ENCODE measurements around the gene NOL4L.

- TF ChIP-seq CTCF (IDR thresholded peaks at IDR 0.05) (no peak), POLR2A (IDR thresholded peaks at IDR 0.05) (no peak), EP300 (IDR thresholded peaks at IDR 0.05) (no peak)
Measured at GRCh38 chr20:32467506-32468312, 117.4 kb downstream of the NOL4L start.
